Mesenchymal stem cell (in vitro differentiated cells and primary cell): ENCODE data around the gene PDCD11.
A peak's percentile ranks its signal among the peaks of the same experiment; 100 is the strongest.

ENCODE experiments used
- DNase-seq: peaks from one replicate; pipeline ENCODE4 v3.0.0-alpha.2; 2013
- H2AFZ ChIP-seq: one replicate; pipeline ENCODE4 v1.6.1; 2013; ENCODE audit warnings: low read depth, mild to moderate bottlenecking, control low read depth, inconsistent platforms, low read length, moderate library complexity
- H2AK5ac ChIP-seq: 2 replicates; pipeline ENCODE4 v1.6.1; 2013; ENCODE audit warnings: low read length, moderate library complexity, mild to moderate bottlenecking, inconsistent platforms; ENCODE audit not compliant: severe bottlenecking
- H2BK120ac ChIP-seq: one replicate; pipeline ENCODE4 v1.6.1; 2013; ENCODE audit warnings: low read depth, mild to moderate bottlenecking, inconsistent platforms, low read length, moderate library complexity
- H2BK12ac ChIP-seq, 2 experiments: one replicate each; pipeline ENCODE4 v1.6.1; 2013; ENCODE audit warnings: inconsistent platforms in 2 of 2, low read length in 2 of 2, mild to moderate bottlenecking in 2 of 2, moderate library complexity in 2 of 2, control low read depth in 1 of 2
- H2BK15ac ChIP-seq: one replicate; pipeline ENCODE4 v1.6.1; 2013; ENCODE audit warnings: mild to moderate bottlenecking, low read depth, inconsistent platforms; ENCODE audit not compliant: poor library complexity, severe bottlenecking
- H2BK5ac ChIP-seq: 2 replicates; pipeline ENCODE4 v1.6.1; 2013; ENCODE audit warnings: low read depth, mild to moderate bottlenecking, low read length, control low read depth, inconsistent platforms; ENCODE audit not compliant: poor library complexity, severe bottlenecking
- H3K14ac ChIP-seq, 2 experiments: one replicate each; pipeline ENCODE4 v1.6.1; 2013; ENCODE audit warnings: inconsistent platforms in 2 of 2, low read length in 2 of 2, control low read depth in 1 of 2, mild to moderate bottlenecking in 1 of 2, moderate library complexity in 1 of 2
- H3K18ac ChIP-seq, 2 experiments: one replicate each; pipeline ENCODE4 v1.6.1; 2013; ENCODE audit warnings: inconsistent platforms in 2 of 2, low read length in 2 of 2, control low read depth in 1 of 2, low read depth in 1 of 2, mild to moderate bottlenecking in 1 of 2
- H3K23ac ChIP-seq, 2 experiments: one replicate each; pipeline ENCODE4 v1.6.1; 2013; ENCODE audit warnings: inconsistent platforms in 2 of 2, low read length in 2 of 2, mild to moderate bottlenecking in 2 of 2, moderate library complexity in 2 of 2, control low read depth in 1 of 2
- H3K27ac ChIP-seq: 2 replicates; pipeline ENCODE4 v1.5.1; 2013; ENCODE audit warnings: mild to moderate bottlenecking, moderate library complexity, low read length, control low read depth, inconsistent platforms; ENCODE audit not compliant: poor library complexity, severe bottlenecking
- H3K27me3 ChIP-seq, 2 experiments: 2 replicates each; pipeline versions ENCODE4 v1.6.1 to v1.7.0; 2013; ENCODE audit warnings: low read length in 2 of 2, mild to moderate bottlenecking in 2 of 2, moderate library complexity in 2 of 2, control low read depth in 1 of 2, inconsistent platforms in 1 of 2; ENCODE audit not compliant: control insufficient read depth in 1 of 2, insufficient read depth in 1 of 2
- H3K36me3 ChIP-seq, 2 experiments: 2 replicates each; pipeline versions ENCODE4 v1.6.1 to v1.7.0; 2013; ENCODE audit warnings: low read length in 2 of 2, control low read depth in 1 of 2, inconsistent platforms in 1 of 2, low read depth in 1 of 2, mild to moderate bottlenecking in 1 of 2; ENCODE audit not compliant: insufficient read depth in 2 of 2, control insufficient read depth in 1 of 2
- H3K4ac ChIP-seq, 2 experiments: one replicate each; pipeline ENCODE4 v1.6.1; 2013; ENCODE audit warnings: inconsistent platforms in 2 of 2, low read length in 2 of 2, mild to moderate bottlenecking in 2 of 2, moderate library complexity in 2 of 2, control low read depth in 1 of 2, low read depth in 1 of 2
- H3K4me1 ChIP-seq: 2 replicates; pipeline ENCODE4 v1.6.1; 2013; ENCODE audit warnings: low read depth, low read length, control low read depth; ENCODE audit not compliant: control insufficient read depth, insufficient read depth
- H3K4me2 ChIP-seq: 2 replicates; pipeline ENCODE4 v1.6.1; 2013; ENCODE audit warnings: low read length, mild to moderate bottlenecking, inconsistent platforms; ENCODE audit not compliant: poor library complexity, severe bottlenecking
- H3K4me3 ChIP-seq, 2 experiments: 2 replicates each; pipeline versions ENCODE4 v1.5.1 to v1.7.0; 2013; ENCODE audit warnings: low read length in 2 of 2, mild to moderate bottlenecking in 2 of 2, control low read depth in 1 of 2, low read depth in 1 of 2; ENCODE audit not compliant: insufficient read depth in 1 of 2
- H3K79me1 ChIP-seq: replicated peaks from 2 replicates; pipeline ENCODE4 v1.6.1; 2013; ENCODE audit warnings: mild to moderate bottlenecking, control low read depth, low read length, inconsistent platforms; ENCODE audit not compliant: poor library complexity, severe bottlenecking
- H3K9ac ChIP-seq: 2 replicates; pipeline ENCODE4 v1.7.0; 2013; ENCODE audit warnings: mild to moderate bottlenecking, low read length, moderate library complexity
- H3K9me3 ChIP-seq: 2 replicates; pipeline ENCODE4 v1.7.0; 2013; ENCODE audit warnings: mild to moderate bottlenecking, low read length; ENCODE audit not compliant: control insufficient read depth
- H4K8ac ChIP-seq: one replicate; pipeline ENCODE4 v1.6.1; 2013; ENCODE audit warnings: inconsistent platforms, mild to moderate bottlenecking, low read length, moderate library complexity
- H4K91ac ChIP-seq: one replicate; pipeline ENCODE4 v1.6.1; 2013; ENCODE audit warnings: mild to moderate bottlenecking, low read length, inconsistent platforms
- WGBS: methylation state at CpG from one replicate; pipeline ENCODE4 v1.1.7; 2013; ENCODE audit warnings: mixed read lengths; 5-methylcytosine and 5-hydroxymethylcytosine counted together

PDCD11 gene

DNA sequence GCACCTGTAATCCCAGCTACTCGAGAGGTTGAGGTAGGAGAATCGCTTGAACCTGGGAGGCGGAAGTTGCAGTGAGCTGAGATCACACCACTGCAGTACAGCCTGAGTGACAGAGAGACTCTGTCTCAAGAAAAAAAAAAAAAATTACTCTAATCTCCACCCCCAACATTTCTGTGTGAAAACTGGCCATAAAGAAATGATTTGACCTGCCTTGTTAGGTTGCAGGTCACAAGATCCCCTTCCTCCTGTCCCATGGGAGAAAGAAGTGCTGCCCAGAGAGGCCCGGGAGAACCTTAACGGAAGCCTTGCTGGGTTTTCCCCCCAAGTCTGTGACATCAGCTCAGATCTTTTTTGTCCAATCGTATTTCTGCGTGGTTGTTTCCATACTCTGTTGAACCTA, 71.0 kb downstream of the PDCD11 start:
- no peak overlapping the region for H3K14ac ChIP-seq
- DNase-seq, result no peak
- H3K18ac ChIP-seq, result no peak overlapping the region
- no peak overlapping the region for H3K23ac ChIP-seq
- H4K91ac ChIP-seq, result no peak overlapping the region
- no peak overlapping the region for H3K9ac ChIP-seq
- H2BK5ac ChIP-seq, result no peak overlapping the region
- H4K8ac ChIP-seq, result no peak overlapping the region
- H3K4me1 ChIP-seq, result peaks cover 10% of the 10 kb centered on the region
- no peak overlapping the region for H3K4me2 ChIP-seq
- no peak overlapping the region for H3K27ac ChIP-seq
- H3K36me3 ChIP-seq, result no peaks in the 10 kb centered on the region
- H2BK15ac ChIP-seq, result no peak overlapping the region
- H3K79me1 ChIP-seq, result no peaks in the 10 kb centered on the region
- H3K27me3 ChIP-seq, result peaks cover 0 to 13% of the 10 kb centered on the region in 2 experiments
- 89% methylated on average over 7 of the region's 7 CpGs for WGBS
- no peak overlapping the region for H2BK12ac ChIP-seq
- H3K4me3 ChIP-seq, result no peak overlapping the region
- H3K4ac ChIP-seq, result no peak overlapping the region
- H3K9me3 ChIP-seq, result no peaks in the 10 kb centered on the region
- no peak overlapping the region for H2AFZ ChIP-seq
- H2AK5ac ChIP-seq, result no peak overlapping the region
- H2BK120ac ChIP-seq, result no peak overlapping the region

DNA sequence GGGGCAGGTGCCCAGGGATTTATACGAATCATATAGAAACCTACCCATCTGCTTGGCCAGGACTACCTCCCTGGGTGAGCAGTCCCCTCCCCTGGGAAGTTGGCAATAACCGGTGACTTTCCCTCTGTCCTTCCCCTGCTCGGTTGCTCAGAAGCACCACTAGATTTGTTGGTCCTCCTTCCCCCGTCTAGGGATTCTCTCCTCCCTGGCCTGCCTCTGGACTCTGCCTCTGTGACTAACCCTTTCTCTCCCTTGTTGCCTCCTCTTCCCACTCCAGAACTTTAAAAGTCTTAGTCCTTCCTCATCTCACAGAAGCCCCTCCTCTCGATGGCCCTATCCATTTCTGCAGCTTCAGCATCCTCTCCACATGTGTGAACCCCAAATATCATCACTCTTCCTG, 72.8 kb downstream of the PDCD11 start:
- no peak overlapping the region for H2BK15ac ChIP-seq
- no peak overlapping the region for H3K4me2 ChIP-seq
- H3K27me3 ChIP-seq, result peaks cover 0 to 13% of the 10 kb centered on the region in 2 experiments
- H2BK5ac ChIP-seq, result no peak overlapping the region
- H2BK12ac ChIP-seq, result peak overlapping the region in 1 of 2 experiments; percentile 1
- H2AFZ ChIP-seq, result no peak overlapping the region
- H3K79me1 ChIP-seq, result no peaks in the 10 kb centered on the region
- peaks cover 8% of the 10 kb centered on the region for H3K4me1 ChIP-seq
- H3K14ac ChIP-seq, result no peak overlapping the region
- H3K18ac ChIP-seq, result no peak overlapping the region
- H2AK5ac ChIP-seq, result no peak overlapping the region
- H4K8ac ChIP-seq, result no peak overlapping the region
- WGBS, result 89% methylated on average over 5 of the region's 5 CpGs
- DNase-seq, result no peak
- no peaks in the 10 kb centered on the region for H3K9me3 ChIP-seq
- no peak overlapping the region for H4K91ac ChIP-seq
- no peak overlapping the region for H3K4ac ChIP-seq
- no peak overlapping the region for H3K4me3 ChIP-seq
- H3K9ac ChIP-seq, result no peak overlapping the region
- H3K27ac ChIP-seq, result no peak overlapping the region
- no peak overlapping the region for H2BK120ac ChIP-seq
- no peaks in the 10 kb centered on the region for H3K36me3 ChIP-seq
- H3K23ac ChIP-seq, result no peak overlapping the region

DNA sequence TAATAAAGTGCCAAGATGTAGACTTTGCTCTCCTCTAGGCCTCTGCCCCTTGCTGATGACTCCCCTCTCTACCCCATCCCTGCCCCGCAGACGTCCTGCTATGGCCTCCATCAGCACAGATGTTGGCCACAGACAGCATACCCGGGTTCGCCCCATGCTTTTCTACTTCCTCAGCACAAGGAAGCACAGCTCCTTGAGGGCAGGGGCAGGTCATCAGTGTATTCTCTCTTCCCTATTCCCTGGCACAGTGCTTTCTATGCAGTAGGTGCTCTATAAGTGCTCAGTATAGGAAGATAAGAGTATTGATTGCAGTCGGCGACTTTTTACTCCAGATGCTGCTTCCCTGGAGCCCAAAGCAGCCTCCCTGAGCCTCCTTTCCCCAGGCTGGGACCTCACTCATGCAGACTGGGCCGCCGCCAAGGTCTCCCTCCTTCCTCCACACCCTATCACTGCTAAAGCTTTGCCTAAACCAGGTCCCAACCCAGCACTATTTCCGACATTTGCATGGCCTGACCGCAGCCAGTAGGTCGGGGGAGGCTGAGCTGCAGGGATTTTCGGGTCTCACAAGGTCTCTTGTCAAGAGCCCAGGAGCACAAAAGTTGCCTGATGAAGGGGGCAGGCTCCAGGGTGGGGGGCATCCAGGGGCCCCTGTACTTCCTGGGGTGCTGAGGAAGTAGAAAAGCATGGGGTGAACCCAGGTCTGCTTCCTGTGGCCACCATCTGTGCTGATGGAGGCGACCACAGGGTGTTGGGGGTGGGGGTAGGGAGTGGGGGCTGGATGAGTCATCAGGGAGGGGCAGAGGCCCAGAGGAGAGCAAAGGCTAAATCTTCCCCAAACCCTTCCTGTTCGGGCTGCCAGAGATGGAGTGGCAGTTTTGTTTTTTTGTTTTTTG, 74.6 kb downstream of the PDCD11 start:
- H2AK5ac ChIP-seq, result no peak overlapping the region
- H2BK5ac ChIP-seq, result no peak overlapping the region
- no peak for DNase-seq
- no peak overlapping the region for H4K91ac ChIP-seq
- no peak overlapping the region for H3K27ac ChIP-seq
- H2BK12ac ChIP-seq, result peak overlapping the region in 1 of 2 experiments; percentile 49
- H3K4me2 ChIP-seq, result no peak overlapping the region
- peak overlapping the region; percentile 61 for H3K9ac ChIP-seq
- peak overlapping the region; percentile 61 for H4K8ac ChIP-seq
- peaks cover 0 to 13% of the 10 kb centered on the region in 2 experiments for H3K27me3 ChIP-seq
- no peaks in the 10 kb centered on the region for H3K36me3 ChIP-seq
- no peak overlapping the region for H2BK15ac ChIP-seq
- peaks cover 6% of the 10 kb centered on the region for H3K4me1 ChIP-seq
- H3K4me3 ChIP-seq, result peak overlapping the region in 1 of 2 experiments; percentile 23
- peak overlapping the region in 1 of 2 experiments; percentile 0 for H3K4ac ChIP-seq
- H3K18ac ChIP-seq, result no peak overlapping the region
- H3K79me1 ChIP-seq, result no peaks in the 10 kb centered on the region
- WGBS, result 60% methylated on average over 14 of the region's 14 CpGs
- H2AFZ ChIP-seq, result peak overlapping the region; percentile 15
- no peaks in the 10 kb centered on the region for H3K9me3 ChIP-seq
- no peak overlapping the region for H2BK120ac ChIP-seq
- peak overlapping the region; percentile 27 to 51 for H3K14ac ChIP-seq
- no peak overlapping the region for H3K23ac ChIP-seq

DNA sequence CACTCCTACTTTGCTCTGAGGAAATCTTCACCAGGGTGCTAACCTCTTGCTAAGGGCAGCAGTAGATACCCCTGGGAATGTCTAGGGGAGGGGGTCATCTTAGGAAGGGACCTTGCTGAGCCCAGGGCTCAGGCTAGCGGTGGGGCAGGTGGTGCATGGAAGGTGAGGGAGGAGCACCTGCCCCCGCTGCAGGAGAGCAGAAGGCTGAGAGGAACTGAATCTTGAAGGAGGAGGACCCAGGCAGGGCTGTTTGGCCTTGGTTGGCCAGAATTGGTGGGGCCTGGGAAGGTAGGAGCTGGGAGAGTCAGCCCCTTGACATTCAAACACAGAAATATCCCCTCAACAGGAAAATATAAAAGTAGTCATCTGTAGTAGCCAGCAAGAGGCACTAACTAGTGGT, 75.6 kb downstream of the PDCD11 start:
- no peak for DNase-seq
- H2BK5ac ChIP-seq, result no peak overlapping the region

More for the DNA sequence above, 75.6 kb downstream of the PDCD11 start:
- no peak overlapping the region for H2BK12ac ChIP-seq
- no peak overlapping the region for H3K4me3 ChIP-seq
- no peak overlapping the region for H3K18ac ChIP-seq
- H3K79me1 ChIP-seq, result no peaks in the 10 kb centered on the region
- no peaks in the 10 kb centered on the region for H3K9me3 ChIP-seq
- H4K91ac ChIP-seq, result peak overlapping the region; percentile 66
- peaks cover 0 to 19% of the 10 kb centered on the region in 2 experiments for H3K27me3 ChIP-seq
- H2BK120ac ChIP-seq, result no peak overlapping the region
- H3K23ac ChIP-seq, result no peak overlapping the region
- peak overlapping the region; percentile 17 for H4K8ac ChIP-seq
- H3K4me1 ChIP-seq, result peaks cover 5% of the 10 kb centered on the region
- H2BK15ac ChIP-seq, result no peak overlapping the region
- peak overlapping the region; percentile 61 for H3K9ac ChIP-seq
- no peak overlapping the region for H3K4ac ChIP-seq
- H2AFZ ChIP-seq, result no peak overlapping the region
- H2AK5ac ChIP-seq, result no peak overlapping the region
- no peak overlapping the region for H3K14ac ChIP-seq
- H3K36me3 ChIP-seq, result no peaks in the 10 kb centered on the region
- WGBS, result 100% methylated on average over 1 of the region's 2 CpGs
- H3K4me2 ChIP-seq, result no peak overlapping the region
- H3K27ac ChIP-seq, result no peak overlapping the region
